ENCODE results near the gene KIF2A.

GRCh38 chr5:62299600-62299999, 6.4 kb upstream of the KIF2A start:
- no peak for TF ChIP-seq RAD21 (CRISPR knock-in tag; conservative IDR thresholded peaks at IDR 0.05 in 1 of 2, IDR thresholded peaks at IDR 0.05 in 1 of 2)
- TF ChIP-seq CTCF (IDR thresholded peaks at IDR 0.05 in 2 of 3, conservative IDR thresholded peaks at IDR 0.05 in 1 of 3; ENCODE audit: insufficient read depth in 2 of 3, low read depth in 1 of 3, low read length in 3 of 3), result no peak
- no peak for TF ChIP-seq ZNF277 (CRISPR knock-in tag; IDR thresholded peaks at IDR 0.05; ENCODE audit: borderline replicate concordance)
- no peak for TF ChIP-seq CCNT2 (IDR thresholded peaks at IDR 0.05; ENCODE audit: borderline replicate concordance, extremely low read depth, insufficient read length, low read depth, low read length)
- no peak for TF ChIP-seq TARDBP (IDR thresholded peaks at IDR 0.05)
- TF ChIP-seq BMI1 (IDR thresholded peaks at IDR 0.05; ENCODE audit: low read length), result no peak
- TF ChIP-seq KAT7 (CRISPR knock-in tag; IDR thresholded peaks at IDR 0.05; ENCODE audit: borderline replicate concordance), result no peak
